K562 (cell line): ENCODE data around the gene SCN4B. TPM values are rescaled to one million over a fixed set of nuclear protein-coding genes. Genes with fewer than 3 reads are reported as not detected.
A peak's percentile ranks its signal among the peaks of the same experiment; 100 is the strongest.

Source experiments
- ARID2 ChIP-seq: fragments of 450-650 bp; IDR thresholded peaks from 2 replicates; pipeline ENCODE4 v1.6.1; 2017; ENCODE audit warnings: antibody characterized with exemption, mild to moderate bottlenecking
- CBX8 ChIP-seq: fragments of 200-600 bp; sonication (generic); IDR thresholded peaks from 2 replicates; pipeline ENCODE4 v1.6.1; 2012; ENCODE audit warnings: borderline replicate concordance, mixed run types, low read depth, mild to moderate bottlenecking, moderate library complexity, mixed read lengths, low read length, control low read depth, inconsistent platforms; ENCODE audit not compliant: poor library complexity, severe bottlenecking; ENCODE audit errors: extremely low read depth
- CC2D1A ChIP-seq: fragments of 450-650 bp; IDR thresholded peaks from 2 replicates; pipeline ENCODE4 v1.6.1; 2017; ENCODE audit warnings: mild to moderate bottlenecking
- CEBPB ChIP-seq: fragments of 450-650 bp; IDR thresholded peaks from 2 replicates; pipeline ENCODE4 v1.6.1; 2016; ENCODE audit warnings: missing genetic modification characterization, missing compliant biosample characterization
- EGR1 ChIP-seq: fragments of 450-650 bp; conservative IDR thresholded peaks from 2 replicates; pipeline ENCODE4 v1.6.1; 2017; ENCODE audit warnings: mild to moderate bottlenecking
- EHMT2 ChIP-seq: fragments of 450-650 bp; IDR thresholded peaks from 2 replicates; pipeline ENCODE4 v1.6.1; 2018; ENCODE audit warnings: antibody characterized with exemption
- HNRNPUL1 ChIP-seq: fragments of 200-400 bp; formaldehyde crosslinking; IDR thresholded peaks from 2 replicates; pipeline ENCODE4 v1.6.1; 2017; ENCODE audit warnings: low read length
- HSF4 ChIP-seq: fragments of 250-450 bp; sonication (Bioruptor Pico); IDR thresholded peaks from 2 replicates; pipeline ENCODE4 v2.1.2; 2022; ENCODE audit warnings: mild to moderate bottlenecking, moderate library complexity, borderline replicate concordance
- KLF16 ChIP-seq: IDR thresholded peaks from 2 replicates; pipeline ENCODE4 v1.6.1; 2016; ENCODE audit warnings: antibody characterized with exemption
- MYC ChIP-seq, 2 experiments: fragments of 250-450 bp in 1 of 2; sonication (Bioruptor Pico) in 1 of 2; IDR thresholded peaks; 2 replicates each; pipeline versions ENCODE4 v1.5.1 to v1.6.1; 2012 to 2021; ENCODE audit warnings: low read depth in 2 of 2, borderline replicate concordance in 1 of 2, improper control_type of control experiment in 1 of 2, low read length in 1 of 2, mild to moderate bottlenecking in 1 of 2, moderate library complexity in 1 of 2
- NR2C2 ChIP-seq, 2 experiments: fragments of 200-800 bp in 1 of 2; sonication (Bioruptor generic) in 1 of 2; sonication (generic) in 1 of 2; formaldehyde crosslinking in 1 of 2; IDR thresholded peaks; 2 replicates each; pipeline versions ENCODE4 v1.6.1 to v1.8.0; 2016 to 2022; ENCODE audit warnings: mild to moderate bottlenecking in 1 of 2, missing compliant biosample characterization in 1 of 2, missing genetic modification characterization in 1 of 2, missing genetic modification reagents in 1 of 2
- PYGO2 ChIP-seq: fragments of 450-650 bp; IDR thresholded peaks from 2 replicates; pipeline ENCODE4 v1.6.1; 2016; ENCODE audit warnings: mild to moderate bottlenecking, missing genetic modification characterization, moderate library complexity, missing compliant biosample characterization
- RAD21 ChIP-seq, 2 experiments: fragments of 250-450 bp in 1 of 2; fragments of 450-650 bp in 1 of 2; sonication (Bioruptor Pico) in 1 of 2; formaldehyde crosslinking in 1 of 2; IDR thresholded peaks in 1 of 2; conservative IDR thresholded peaks in 1 of 2; 2 replicates each; pipeline versions ENCODE4 v1.4.0 to v1.8.0; 2020 to 2022; ENCODE audit warnings: mild to moderate bottlenecking in 2 of 2, moderate library complexity in 1 of 2
- STAG1 ChIP-seq: sonication (generic); formaldehyde crosslinking; IDR thresholded peaks from 2 replicates; pipeline ENCODE4 v1.5.0; 2020; ENCODE audit warnings: missing genetic modification reagents, borderline replicate concordance
- YBX1 ChIP-seq: fragments of 450-650 bp; IDR thresholded peaks from 2 replicates; pipeline ENCODE4 v1.7.1; 2016; ENCODE audit warnings: mild to moderate bottlenecking
- ZBTB7A ChIP-seq: IDR thresholded peaks from 2 replicates; pipeline ENCODE4 v1.6.1; 2011; ENCODE audit warnings: low read depth, mild to moderate bottlenecking, low read length, moderate library complexity, borderline replicate concordance; ENCODE audit not compliant: control insufficient read depth
- ZZZ3 ChIP-seq: fragments of 450-650 bp; IDR thresholded peaks from 2 replicates; pipeline ENCODE4 v1.6.1; 2016; ENCODE audit warnings: antibody characterized with exemption, mild to moderate bottlenecking, moderate library complexity
- polyA plus RNA-seq, 8 experiments: library from polyadenylated mRNA; depleted of rRNA in 4 of 8; stranded (reverse) in 5 of 8; unstranded in 3 of 8; fragments of >200 nt; fragmentation: Nextera tagmentation in 2 of 8; fragmentation: Illumina TruSeq in 1 of 8; extraction: Ambion mirVana in 2 of 8; extraction: Trizol in 1 of 8; gene quantifications; 2 replicates each; pipeline versions ENCODE4 v1.2.1 to v1.2.3, GENCODE V29; 2011 to 2014; ENCODE audit warnings: inconsistent platforms in 1 of 8, missing spikeins in 1 of 8
- total RNA-seq, 7 experiments: library from RNA; depleted of rRNA in 6 of 7; stranded (reverse); fragments of >200 nt in 6 of 7; fragmentation: Illumina TruSeq in 2 of 7; extraction: Trizol in 2 of 7; gene quantifications; 2 replicates each; pipeline versions ENCODE4 v1.2.1 to v1.2.3, GENCODE V29; 2011 to 2021; ENCODE audit warnings: low replicate concordance in 1 of 7
- TF ChIP-seq, protein P1 (sequence below), 2 experiments: fragments of 450-650 bp; formaldehyde crosslinking in 1 of 2; IDR thresholded peaks; 2 replicates each; pipeline versions ENCODE4 v1.4.0 to v1.6.1; 2014 to 2020; ENCODE audit warnings: mild to moderate bottlenecking in 2 of 2, borderline replicate concordance in 1 of 2, low read depth in 1 of 2

The SCN4B gene
- total and polyA plus RNA-seq, 9 of the 15 experiments (the other 6 are each of a cell fraction or from before 2014, with no cell fraction given): 0.03 TPM; not detected in 8

DNA sequence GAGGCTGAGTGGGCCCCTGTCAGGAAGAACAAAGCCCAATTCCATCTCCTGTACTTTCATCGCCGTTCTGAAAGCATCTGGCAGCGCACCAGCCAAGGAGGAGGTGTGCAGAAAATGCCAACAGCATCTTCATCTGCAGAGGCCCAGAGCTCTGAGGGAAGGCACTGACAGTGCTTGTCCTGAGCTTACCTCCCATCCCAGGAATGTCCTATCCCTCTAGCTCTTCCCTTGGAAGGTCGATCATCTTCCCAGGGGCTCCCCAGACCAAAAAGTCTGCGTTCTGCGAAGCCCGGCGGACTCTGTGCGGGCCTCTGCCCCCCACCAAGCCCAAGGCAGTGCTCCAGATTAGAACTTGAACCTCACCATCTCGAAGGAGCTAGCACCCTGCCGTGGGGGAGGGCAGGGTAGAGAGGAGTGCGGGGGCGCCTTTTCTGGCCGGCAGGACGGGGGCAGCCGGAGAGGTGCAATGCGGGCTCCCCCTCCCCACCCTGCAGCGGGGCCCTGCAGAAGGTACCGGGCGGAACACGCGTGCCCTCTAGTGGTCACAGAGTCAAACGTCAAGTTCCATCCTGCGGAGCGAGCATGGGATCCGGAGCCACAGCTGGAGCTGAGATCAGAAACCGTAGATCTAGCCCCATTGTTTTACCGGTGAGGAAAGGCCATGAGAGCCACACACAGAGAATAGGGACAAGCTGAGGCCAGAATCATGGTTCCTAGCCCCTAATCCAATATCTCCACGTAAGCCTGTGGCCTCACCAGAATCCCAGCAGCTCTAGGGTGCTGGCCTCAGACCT, 18.8 kb upstream of the SCN4B start (continued):
- TF ChIP-seq CEBPB (tag) (no peak), EGR1 (0 out of 2 replicates have a peak, but pooled peaks have one; percentile 8), ZBTB7A (peak; percentile 27; the same call in 1 of the 2 replicates), CBX8 (no peak), PYGO2 (tag) (no peak), EHMT2 (no peak), ARID2 (no peak), HSF4 (CRISPR knock-in tag) (no peak), NR2C2 (CRISPR knock-in tag; IDR thresholded peaks at IDR 0.05) (no peak), NR2C2 (tag; IDR thresholded peaks at IDR 0.05) (no peak), MYC (IDR thresholded peaks at IDR 0.05; ENCODE audit: low read depth, low read length) (no peak), MYC (CRISPR knock-in tag; IDR thresholded peaks at IDR 0.05; ENCODE audit: borderline replicate concordance, low read depth) (no peak), CC2D1A (0 out of 2 replicates have a peak, but pooled peaks have one; percentile 39), KLF16 (peak; percentile 14; the same call in 1 of the 2 replicates), HNRNPUL1 (no peak), YBX1 (no peak), ZZZ3 (no peak), STAG1 (CRISPR knock-in tag) (peak; percentile 64; the same call in 1 of the 2 replicates), RAD21 (CRISPR knock-in tag; conservative IDR thresholded peaks at IDR 0.05 in 1 of 2, IDR thresholded peaks at IDR 0.05 in 1 of 2) (peak; percentile 78 to 88)
- TF ChIP-seq, protein P1, sequence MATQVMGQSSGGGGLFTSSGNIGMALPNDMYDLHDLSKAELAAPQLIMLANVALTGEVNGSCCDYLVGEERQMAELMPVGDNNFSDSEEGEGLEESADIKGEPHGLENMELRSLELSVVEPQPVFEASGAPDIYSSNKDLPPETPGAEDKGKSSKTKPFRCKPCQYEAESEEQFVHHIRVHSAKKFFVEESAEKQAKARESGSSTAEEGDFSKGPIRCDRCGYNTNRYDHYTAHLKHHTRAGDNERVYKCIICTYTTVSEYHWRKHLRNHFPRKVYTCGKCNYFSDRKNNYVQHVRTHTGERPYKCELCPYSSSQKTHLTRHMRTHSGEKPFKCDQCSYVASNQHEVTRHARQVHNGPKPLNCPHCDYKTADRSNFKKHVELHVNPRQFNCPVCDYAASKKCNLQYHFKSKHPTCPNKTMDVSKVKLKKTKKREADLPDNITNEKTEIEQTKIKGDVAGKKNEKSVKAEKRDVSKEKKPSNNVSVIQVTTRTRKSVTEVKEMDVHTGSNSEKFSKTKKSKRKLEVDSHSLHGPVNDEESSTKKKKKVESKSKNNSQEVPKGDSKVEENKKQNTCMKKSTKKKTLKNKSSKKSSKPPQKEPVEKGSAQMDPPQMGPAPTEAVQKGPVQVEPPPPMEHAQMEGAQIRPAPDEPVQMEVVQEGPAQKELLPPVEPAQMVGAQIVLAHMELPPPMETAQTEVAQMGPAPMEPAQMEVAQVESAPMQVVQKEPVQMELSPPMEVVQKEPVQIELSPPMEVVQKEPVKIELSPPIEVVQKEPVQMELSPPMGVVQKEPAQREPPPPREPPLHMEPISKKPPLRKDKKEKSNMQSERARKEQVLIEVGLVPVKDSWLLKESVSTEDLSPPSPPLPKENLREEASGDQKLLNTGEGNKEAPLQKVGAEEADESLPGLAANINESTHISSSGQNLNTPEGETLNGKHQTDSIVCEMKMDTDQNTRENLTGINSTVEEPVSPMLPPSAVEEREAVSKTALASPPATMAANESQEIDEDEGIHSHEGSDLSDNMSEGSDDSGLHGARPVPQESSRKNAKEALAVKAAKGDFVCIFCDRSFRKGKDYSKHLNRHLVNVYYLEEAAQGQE (IDR thresholded peaks at IDR 0.05; ENCODE audit: borderline replicate concordance): peak; percentile 64
- TF ChIP-seq, protein P1 (CRISPR knock-in tag; IDR thresholded peaks at IDR 0.05; ENCODE audit: low read depth): no peak
